ENCODE measurements around the gene IL10RA. TPM values are rescaled to one million over a fixed set of nuclear protein-coding genes. Genes with fewer than 3 reads are reported as not detected.

IL10RA gene
- total RNA-seq, 2 donors from 2014 or later = 4.5 to 10.7 TPM

DNA sequence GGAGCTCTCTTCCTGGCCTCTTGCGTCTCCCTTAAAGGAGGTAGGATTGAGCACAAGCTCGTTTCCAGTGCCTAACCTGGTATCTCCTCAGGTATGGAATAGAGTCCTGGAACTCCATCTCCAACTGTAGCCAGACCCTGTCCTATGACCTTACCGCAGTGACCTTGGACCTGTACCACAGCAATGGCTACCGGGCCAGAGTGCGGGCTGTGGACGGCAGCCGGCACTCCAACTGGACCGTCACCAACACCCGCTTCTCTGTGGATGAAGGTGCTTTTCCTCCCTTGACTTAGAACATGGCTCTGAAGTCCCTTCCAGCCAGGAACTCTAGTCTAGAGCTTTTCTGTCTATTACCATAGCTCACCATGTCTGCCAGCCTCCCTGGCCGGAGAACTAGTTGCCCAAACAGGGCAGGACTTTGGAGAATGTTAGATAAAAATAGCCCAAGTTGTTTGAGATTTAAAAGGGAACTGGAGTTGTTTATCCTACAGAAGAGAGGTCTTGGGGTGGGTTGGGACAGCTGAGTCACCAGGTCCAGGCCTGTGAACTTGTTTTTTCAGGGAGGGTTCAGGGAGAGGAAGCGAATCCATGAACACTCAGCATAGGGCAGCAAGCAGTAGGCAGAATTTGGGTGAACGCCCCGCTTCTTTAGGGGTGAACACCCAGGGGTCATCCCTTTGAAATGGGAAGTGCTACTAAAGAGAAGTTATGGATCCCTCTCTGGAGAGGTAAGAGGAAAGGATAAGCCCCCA is 3.3 kb downstream of the IL10RA start:
- WGBS = 92% methylated on average over 13 of the region's 13 CpGs
- H3K4me1 ChIP-seq (replicated peaks) = no peaks in the 10 kb centered on the region
- intact Hi-C loops (cut with DNase I) = no loop called here
- no peak for DNase-seq (ENCODE audit: low spot score)
- no peaks in the 10 kb centered on the region for H3K9me3 ChIP-seq
- no peak overlapping the region for H3K4me3 ChIP-seq
- peaks cover 2% of the 10 kb centered on the region for H3K27me3 ChIP-seq (replicated peaks; ENCODE audit: insufficient read depth)
- TF ChIP-seq, protein P1, sequence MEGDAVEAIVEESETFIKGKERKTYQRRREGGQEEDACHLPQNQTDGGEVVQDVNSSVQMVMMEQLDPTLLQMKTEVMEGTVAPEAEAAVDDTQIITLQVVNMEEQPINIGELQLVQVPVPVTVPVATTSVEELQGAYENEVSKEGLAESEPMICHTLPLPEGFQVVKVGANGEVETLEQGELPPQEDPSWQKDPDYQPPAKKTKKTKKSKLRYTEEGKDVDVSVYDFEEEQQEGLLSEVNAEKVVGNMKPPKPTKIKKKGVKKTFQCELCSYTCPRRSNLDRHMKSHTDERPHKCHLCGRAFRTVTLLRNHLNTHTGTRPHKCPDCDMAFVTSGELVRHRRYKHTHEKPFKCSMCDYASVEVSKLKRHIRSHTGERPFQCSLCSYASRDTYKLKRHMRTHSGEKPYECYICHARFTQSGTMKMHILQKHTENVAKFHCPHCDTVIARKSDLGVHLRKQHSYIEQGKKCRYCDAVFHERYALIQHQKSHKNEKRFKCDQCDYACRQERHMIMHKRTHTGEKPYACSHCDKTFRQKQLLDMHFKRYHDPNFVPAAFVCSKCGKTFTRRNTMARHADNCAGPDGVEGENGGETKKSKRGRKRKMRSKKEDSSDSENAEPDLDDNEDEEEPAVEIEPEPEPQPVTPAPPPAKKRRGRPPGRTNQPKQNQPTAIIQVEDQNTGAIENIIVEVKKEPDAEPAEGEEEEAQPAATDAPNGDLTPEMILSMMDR (IDR thresholded peaks at IDR 0.05) = no peak
- TF ChIP-seq POLR2AphosphoS5 (IDR thresholded peaks at IDR 0.05) (no peak), POLR2A (IDR thresholded peaks at IDR 0.05) (no peak)
- no peaks in the 10 kb centered on the region for H3K36me3 ChIP-seq
- H3K27ac ChIP-seq = no peak overlapping the region

DNA sequence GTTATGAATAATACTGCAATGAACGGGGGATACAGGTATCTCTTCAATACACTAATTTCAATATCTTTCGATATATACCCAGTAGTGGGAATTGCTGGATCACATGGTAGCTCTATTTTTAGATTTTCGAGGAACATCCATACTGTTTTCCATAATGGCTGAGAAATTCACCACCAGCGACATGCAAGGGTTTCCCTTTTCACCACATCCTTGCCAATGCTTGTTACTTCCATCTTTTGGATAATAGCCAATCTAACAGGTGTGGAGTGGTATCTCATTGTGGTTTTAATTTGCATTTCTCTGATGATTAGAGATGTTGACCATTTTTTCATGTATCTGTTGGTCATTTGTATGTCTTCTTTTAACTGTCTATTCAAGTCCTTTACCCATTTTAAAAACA is 5.9 kb downstream of the IL10RA start:
- Histone ChIP-seq H3K4me1 (replicated peaks) (no peaks in the 10 kb centered on the region), H3K4me3 (no peak overlapping the region), H3K27ac (no peak overlapping the region), H3K36me3 (no peaks in the 10 kb centered on the region), H3K27me3 (replicated peaks; ENCODE audit: insufficient read depth) (peaks cover 2% of the 10 kb centered on the region), H3K9me3 (no peaks in the 10 kb centered on the region)
- DNase-seq (ENCODE audit: low spot score) = no peak
- 93% methylated on average over 4 of the region's 4 CpGs for WGBS
- intact Hi-C loops (cut with DNase I) = no loop called here
- no peak for TF ChIP-seq POLR2AphosphoS5 (IDR thresholded peaks at IDR 0.05)
- TF ChIP-seq, protein P1 (IDR thresholded peaks at IDR 0.05) = no peak
- no peak for TF ChIP-seq POLR2A (IDR thresholded peaks at IDR 0.05)

DNA sequence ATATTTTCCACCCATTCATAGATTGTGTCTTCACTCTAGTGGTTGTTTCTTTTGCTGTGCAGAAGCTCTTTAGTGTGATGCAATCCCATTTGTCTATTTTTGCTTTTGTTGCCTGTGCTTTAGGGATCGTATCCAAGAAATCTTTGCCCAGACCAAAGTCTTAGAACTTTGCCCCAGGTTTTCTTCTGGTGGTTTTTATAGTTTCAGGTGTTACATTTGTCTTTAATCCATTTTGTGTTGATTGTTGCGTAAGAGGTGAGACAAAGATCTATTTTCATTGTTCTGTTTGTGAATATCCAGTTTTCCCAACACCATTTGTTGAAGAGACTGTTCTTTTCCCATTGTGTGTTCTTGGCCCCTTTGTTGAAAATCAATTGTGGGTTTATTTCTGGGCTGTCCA is 6.4 kb downstream of the IL10RA start:
- WGBS = 67% methylated on average over 2 of the region's 2 CpGs
- peaks cover 2% of the 10 kb centered on the region for H3K27me3 ChIP-seq (replicated peaks; ENCODE audit: insufficient read depth)
- intact Hi-C loops (cut with DNase I) = no loop called here
- no peak overlapping the region for H3K4me3 ChIP-seq
- no peaks in the 10 kb centered on the region for H3K4me1 ChIP-seq (replicated peaks)
- no peak for DNase-seq (ENCODE audit: low spot score)
- H3K9me3 ChIP-seq = no peaks in the 10 kb centered on the region
- H3K27ac ChIP-seq = no peak overlapping the region
- H3K36me3 ChIP-seq = no peaks in the 10 kb centered on the region
- TF ChIP-seq POLR2AphosphoS5 (IDR thresholded peaks at IDR 0.05) = no peak

DNA sequence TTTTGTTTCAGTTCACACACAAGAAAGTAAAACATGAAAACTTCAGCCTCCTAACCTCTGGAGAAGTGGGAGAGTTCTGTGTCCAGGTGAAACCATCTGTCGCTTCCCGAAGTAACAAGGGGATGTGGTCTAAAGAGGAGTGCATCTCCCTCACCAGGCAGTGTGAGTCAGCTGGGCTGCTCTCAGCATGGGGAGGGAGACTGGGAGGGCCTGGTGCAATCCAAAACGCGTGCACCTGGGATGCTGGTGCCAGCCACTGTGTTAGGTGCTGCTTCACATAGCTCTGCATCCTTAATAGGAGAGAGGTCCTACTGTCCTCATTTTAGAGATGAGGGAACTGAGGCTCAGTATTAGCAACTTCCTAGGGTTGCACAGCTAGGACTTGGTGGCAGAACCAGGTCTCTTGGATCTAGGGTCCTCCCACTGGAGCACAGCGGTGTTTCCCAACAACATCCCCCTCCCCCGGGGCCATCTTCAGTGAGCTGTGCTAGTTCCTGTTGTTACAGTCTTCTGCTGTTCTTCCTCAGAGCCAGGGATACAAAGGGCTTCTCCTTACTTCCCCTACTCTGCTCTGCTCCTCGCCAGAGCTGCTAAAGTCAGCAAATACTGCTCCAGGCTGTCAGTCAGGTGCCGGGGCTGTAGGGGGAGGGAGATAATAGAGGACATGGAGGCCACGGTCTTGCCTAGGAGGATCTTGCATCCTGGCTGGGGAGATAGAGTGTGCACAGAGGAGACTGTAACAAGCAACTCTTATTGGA is 8.0 kb downstream of the IL10RA start:
- no peak overlapping the region for H3K27ac ChIP-seq
- H3K36me3 ChIP-seq = no peaks in the 10 kb centered on the region
- 64% methylated on average over 9 of the region's 9 CpGs for WGBS
- intact Hi-C loops (cut with DNase I) = no loop called here
- no peak for DNase-seq (ENCODE audit: low spot score)
- no peaks in the 10 kb centered on the region for H3K9me3 ChIP-seq
- no peak overlapping the region for H3K4me3 ChIP-seq
- H3K4me1 ChIP-seq (replicated peaks) = no peaks in the 10 kb centered on the region
- H3K27me3 ChIP-seq (replicated peaks; ENCODE audit: insufficient read depth) = no peaks in the 10 kb centered on the region
- TF ChIP-seq, protein P1 (IDR thresholded peaks at IDR 0.05) = no peak
- TF ChIP-seq POLR2AphosphoS5 (IDR thresholded peaks at IDR 0.05) (no peak), POLR2A (IDR thresholded peaks at IDR 0.05) (no peak)

DNA sequence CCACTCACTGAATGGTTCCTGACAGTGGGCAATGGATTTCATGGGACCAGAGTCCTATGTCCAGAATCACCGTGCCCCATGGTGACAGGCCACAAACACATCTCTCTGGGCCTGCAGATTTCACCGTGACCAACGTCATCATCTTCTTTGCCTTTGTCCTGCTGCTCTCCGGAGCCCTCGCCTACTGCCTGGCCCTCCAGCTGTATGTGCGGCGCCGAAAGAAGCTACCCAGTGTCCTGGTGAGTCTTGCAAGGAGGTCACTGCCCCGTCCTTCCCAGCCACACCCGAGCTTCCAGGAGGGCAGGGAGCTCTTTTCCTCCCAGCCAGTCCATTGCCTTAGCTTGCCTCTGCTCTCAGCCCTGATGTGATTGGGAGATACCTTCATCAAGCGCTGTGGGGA is 9.3 kb downstream of the IL10RA start:
- intact Hi-C loops (cut with DNase I) = no loop called here
- 93% methylated on average over 11 of the region's 11 CpGs for WGBS
- no peaks in the 10 kb centered on the region for H3K36me3 ChIP-seq

More for the DNA sequence above, 9.3 kb downstream of the IL10RA start:
- Histone ChIP-seq H3K27me3 (replicated peaks; ENCODE audit: insufficient read depth) (no peaks in the 10 kb centered on the region), H3K9me3 (no peaks in the 10 kb centered on the region), H3K4me3 (no peak overlapping the region), H3K4me1 (replicated peaks) (no peaks in the 10 kb centered on the region), H3K27ac (no peak overlapping the region)
- DNase-seq (ENCODE audit: low spot score) = no peak
- TF ChIP-seq, protein P1 (IDR thresholded peaks at IDR 0.05) = no peak
- TF ChIP-seq POLR2A (IDR thresholded peaks at IDR 0.05) (no peak), POLR2AphosphoS5 (IDR thresholded peaks at IDR 0.05) (no peak)

Data from prostate gland (tissue), 2 donors.